ENCODE results near the gene NPAS3. TPM values are rescaled to one million over a fixed set of nuclear protein-coding genes. Genes with fewer than 3 reads are reported as not detected.

NPAS3 gene
- total RNA-seq, result 0.26 and 0.76 TPM in 2 replicates

GRCh38 chr14:32938719-32939253, at the start of gene NPAS3:
TSS of gene NPAS3 (plus strand) at chr14:32938879.

Measured in smooth muscle cell of the pulmonary artery (primary cell).